Measurements from ENCODE around the gene KCNH8.

The KCNH8 gene

DNA sequence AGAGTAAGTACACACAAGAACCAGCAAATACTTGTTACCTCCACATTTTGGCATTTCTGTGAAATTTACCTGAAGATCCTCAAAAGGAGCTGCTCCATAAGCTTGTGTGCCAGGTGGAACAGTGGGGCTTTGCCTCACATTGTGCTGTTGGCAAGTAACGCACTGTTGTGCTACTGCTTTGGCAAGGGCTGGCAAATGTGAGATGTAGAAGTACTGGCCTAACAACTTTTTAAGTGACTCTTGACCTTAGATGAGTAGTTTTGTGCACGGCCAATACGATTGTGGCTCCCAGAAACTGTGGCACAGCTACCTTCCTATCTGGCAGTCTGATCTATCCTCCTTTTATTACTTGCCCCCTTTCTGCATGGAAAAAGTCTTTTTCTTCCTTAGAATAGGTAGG lies 337.0 kb downstream of the KCNH8 start:
- no peak for DNase-seq (ENCODE audit: low spot score)

- no peak for DNase-seq (ENCODE audit: low spot score)
Measured at GRCh38 chr3:19487386-19487785, 339.1 kb downstream of the KCNH8 start.

DNA sequence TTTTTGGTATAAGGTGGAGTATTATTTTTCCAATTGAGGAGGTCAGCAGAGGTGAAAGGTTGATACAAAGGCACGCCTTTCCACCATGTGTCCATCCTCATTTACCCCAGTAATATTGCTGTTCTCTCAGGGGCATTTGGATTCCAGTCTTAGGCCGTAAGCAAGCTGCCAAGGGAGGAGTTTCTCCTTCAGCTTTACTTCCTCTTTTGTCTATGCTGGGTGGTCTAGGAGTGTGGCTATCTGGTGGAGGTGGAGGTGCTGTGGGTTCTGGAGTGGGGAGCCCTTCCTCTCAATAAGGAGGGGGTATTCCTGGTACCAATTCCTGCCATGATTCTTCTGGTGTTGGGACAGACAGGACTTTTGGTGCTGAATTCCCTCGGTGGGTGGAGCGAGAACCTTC lies 340.6 kb downstream of the KCNH8 start:
- DNase-seq (ENCODE audit: low spot score) = no peak

DNA sequence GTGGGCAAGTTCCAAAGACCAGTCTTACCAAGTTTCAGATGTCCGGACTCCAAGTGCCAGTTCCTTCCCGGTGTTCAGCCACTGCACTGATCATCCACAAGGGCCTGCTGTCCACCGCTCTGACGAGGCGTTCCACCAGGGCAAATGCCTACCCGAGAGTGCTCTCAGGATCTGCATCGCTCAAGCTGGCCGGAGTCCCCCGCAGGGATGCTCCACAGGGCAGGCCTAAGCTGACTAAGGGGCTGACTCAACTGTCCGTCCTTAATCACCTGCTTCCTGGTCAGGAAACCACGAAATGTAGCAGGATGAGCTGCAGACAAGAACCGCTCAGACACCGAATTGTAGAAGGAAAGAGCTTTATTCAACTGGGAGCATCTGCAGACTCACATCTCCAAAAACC lies 341.6 kb downstream of the KCNH8 start:
- no peak for DNase-seq (ENCODE audit: low spot score)

DNA sequence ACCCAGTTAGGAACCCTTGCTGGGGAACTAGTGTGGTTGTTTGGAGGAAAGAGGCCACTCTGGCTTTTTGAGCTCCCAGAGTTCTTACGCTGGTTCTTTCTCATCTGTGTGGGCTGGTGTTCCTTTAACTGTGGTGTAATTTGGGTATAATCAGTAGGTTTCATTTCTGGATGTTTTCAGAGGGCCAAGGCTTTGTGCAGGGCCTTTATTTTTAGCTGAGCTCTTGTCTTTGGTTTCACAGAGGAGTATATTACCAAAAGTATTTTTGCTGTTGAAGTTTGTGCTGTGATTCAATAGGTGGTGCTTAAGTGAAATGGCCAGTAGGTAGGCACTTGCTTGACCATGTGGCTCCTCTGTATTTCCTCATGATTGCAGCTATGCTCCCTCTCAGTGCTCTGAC lies 357.9 kb downstream of the KCNH8 start:
- DNase-seq (ENCODE audit: low spot score) = no peak

- no peak for DNase-seq (ENCODE audit: low spot score)
Measured at GRCh38 chr3:19522305-19522704, 374.0 kb downstream of the KCNH8 start.

GRCh38 chr3:19526071-19526470 lies 377.8 kb downstream of the KCNH8 start:
- DNase-seq (ENCODE audit: low spot score) = no peak

GRCh38 chr3:19527746-19528145 lies 379.4 kb downstream of the KCNH8 start:
- no peak for DNase-seq (ENCODE audit: low spot score)

- DNase-seq (ENCODE audit: low spot score) = no peak
Measured at GRCh38 chr3:19531426-19531825, 383.1 kb downstream of the KCNH8 start.

GRCh38 chr3:19539518-19540392 lies 391.4 kb downstream of the KCNH8 start:
- no peak for DNase-seq (ENCODE audit: low spot score)

DNA sequence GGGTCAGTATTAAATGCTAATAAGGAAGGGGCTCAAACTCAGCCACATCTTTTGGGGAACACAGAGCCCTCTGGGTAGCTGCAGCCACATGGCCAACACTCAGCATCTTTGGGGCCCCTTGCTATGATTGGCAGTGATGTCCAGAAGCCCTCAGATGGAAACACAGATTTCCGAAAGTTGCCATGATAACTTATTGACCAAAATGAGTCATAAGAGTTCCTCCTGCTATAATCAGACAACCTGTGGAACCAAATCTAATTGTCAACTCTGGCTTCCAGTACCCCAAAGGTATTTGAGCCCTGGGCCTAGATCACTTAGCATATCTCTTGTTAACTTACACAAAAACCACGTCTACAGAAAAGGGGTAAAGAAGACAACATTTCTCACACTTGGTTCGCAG lies 392.2 kb downstream of the KCNH8 start:
- DNase-seq (ENCODE audit: low spot score) = no peak

DNA sequence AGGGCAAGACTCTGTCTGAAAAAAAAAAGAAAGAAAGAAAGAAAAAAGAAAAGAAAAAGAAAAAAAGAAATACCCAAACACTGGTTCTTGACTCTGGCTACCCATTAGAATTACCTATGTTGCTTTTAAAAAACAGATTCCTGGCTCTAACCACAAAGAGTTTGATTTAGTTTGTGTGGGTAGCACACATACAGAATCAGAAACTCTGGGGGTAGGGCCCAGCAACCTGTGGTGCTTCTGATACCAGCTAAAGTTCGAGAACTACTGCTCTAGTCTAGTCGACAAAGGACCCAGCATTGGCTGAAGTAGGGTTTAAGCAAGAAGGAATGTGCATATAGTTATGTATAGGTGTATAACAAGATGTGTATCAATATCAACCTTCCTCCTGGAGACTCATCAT lies 393.0 kb downstream of the KCNH8 start:
- DNase-seq (ENCODE audit: low spot score) = no peak

- DNase-seq (ENCODE audit: low spot score) = no peak
Measured at GRCh38 chr3:19543212-19543841, 395.0 kb downstream of the KCNH8 start.

- no peak for DNase-seq (ENCODE audit: low spot score)
Measured at GRCh38 chr3:19547665-19548464, 399.6 kb downstream of the KCNH8 start.

DNA sequence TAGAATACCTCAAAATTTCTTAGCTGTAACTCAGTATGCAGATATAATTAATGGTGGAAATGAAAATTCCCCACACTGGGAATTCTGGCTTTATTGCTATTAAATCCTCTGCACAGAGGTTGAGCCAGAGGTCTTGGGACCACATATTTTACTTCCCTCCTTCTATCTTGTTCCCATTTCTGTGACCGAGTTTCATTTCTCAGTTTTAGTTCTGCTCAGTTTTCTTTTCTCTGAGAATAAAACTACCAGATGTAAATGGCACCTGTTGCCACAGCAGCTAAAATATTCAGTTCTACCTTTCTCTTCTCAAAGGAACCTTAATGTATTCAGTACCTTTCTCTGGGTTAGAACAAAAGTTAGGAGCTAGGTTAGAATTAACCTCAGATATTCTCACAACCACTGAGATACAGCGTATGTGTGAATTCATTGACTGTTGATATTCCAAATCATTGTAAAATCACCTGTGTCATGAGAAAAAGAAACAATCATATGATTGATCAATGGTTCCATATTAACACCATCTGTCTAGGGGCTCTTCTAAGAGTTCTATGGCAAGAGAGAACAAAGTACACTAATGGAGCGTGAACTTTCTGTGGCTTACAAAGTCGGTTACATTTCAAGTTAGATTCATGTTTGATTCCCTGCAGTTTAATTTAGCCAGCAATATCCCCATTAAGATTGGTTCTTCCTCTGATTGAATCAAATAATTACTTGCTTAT lies 411.6 kb downstream of the KCNH8 start:
- no peak for DNase-seq (ENCODE audit: low spot score)

- DNase-seq (ENCODE audit: low spot score) = no peak
Measured at GRCh38 chr3:19573644-19574043, 425.3 kb downstream of the KCNH8 start.

- no peak for DNase-seq (ENCODE audit: low spot score)
Measured at GRCh38 chr3:19574268-19574667, 426.0 kb downstream of the KCNH8 start.

DNA sequence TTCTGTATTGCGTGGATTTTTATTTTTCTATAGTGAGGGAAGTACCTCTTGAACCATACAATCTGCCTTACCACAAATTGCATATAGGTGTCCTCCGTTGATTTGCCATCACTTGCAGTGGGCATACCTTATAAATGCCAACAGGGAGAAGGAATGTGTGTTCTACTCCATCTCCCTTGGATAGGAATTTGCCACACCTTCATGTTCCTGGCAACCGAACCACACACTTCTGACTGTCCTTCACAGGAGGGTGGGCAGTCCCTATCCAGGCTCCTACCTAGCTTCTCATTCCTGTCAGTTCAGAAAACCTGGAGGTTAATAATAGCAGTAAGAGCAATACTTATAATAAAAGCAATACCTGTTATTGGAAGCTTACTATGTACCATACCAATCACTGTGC lies 428.0 kb downstream of the KCNH8 start:
- no peak for DNase-seq (ENCODE audit: low spot score)
